Panc1 (cell line): ENCODE data around the gene SLC22A23.

Experiments used
- POLR2AphosphoS5 ChIP-seq: IDR thresholded peaks from 2 replicates; pipeline ENCODE4 v1.6.1; 2012; ENCODE audit warnings: mild to moderate bottlenecking, low read depth, low read length, moderate library complexity
- SIN3A ChIP-seq: IDR thresholded peaks from 2 replicates; pipeline ENCODE4 v1.6.1; 2012; ENCODE audit warnings: low read depth, mild to moderate bottlenecking, low read length, moderate library complexity, borderline replicate concordance; ENCODE audit not compliant: insufficient read depth
- TCF7L2 ChIP-seq: IDR thresholded peaks from 2 replicates; pipeline ENCODE4 v1.6.1; 2011; ENCODE audit warnings: mild to moderate bottlenecking, low read depth, low read length, inconsistent platforms
- TF ChIP-seq, protein P1 (sequence below): fragments of 450-650 bp; IDR thresholded peaks from 2 replicates; pipeline ENCODE4 v1.5.1; 2017; ENCODE audit warnings: mild to moderate bottlenecking
- TF ChIP-seq, protein P2 (sequence below), 2 experiments: IDR thresholded peaks; 2 replicates each; pipeline ENCODE4 v1.6.1; 2011 to 2012; ENCODE audit warnings: low read depth in 2 of 2, control low read depth in 1 of 2, low read length in 1 of 2, mild to moderate bottlenecking in 1 of 2, moderate library complexity in 1 of 2; ENCODE audit not compliant: insufficient read depth in 1 of 2

DNA sequence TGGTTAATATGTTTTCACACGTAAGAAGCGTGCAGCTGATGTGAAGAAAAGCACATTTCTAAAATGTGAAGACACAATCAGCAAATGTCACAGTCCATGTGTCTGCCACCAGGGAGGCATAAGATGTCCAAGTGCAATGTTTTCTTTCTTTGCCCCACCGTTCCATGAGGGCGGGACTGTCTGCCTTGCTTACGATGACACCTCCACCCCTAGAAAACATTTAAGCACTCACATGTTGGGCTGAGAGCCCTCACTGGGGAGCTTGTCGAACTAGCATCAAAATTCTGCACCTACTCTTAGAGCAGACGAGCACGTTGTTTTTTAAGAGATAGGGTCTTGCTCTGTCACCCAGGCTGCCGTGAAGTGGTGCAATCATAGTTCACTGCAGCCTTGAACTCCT, 140.5 kb downstream of the SLC22A23 start:
- TF ChIP-seq, protein P1, sequence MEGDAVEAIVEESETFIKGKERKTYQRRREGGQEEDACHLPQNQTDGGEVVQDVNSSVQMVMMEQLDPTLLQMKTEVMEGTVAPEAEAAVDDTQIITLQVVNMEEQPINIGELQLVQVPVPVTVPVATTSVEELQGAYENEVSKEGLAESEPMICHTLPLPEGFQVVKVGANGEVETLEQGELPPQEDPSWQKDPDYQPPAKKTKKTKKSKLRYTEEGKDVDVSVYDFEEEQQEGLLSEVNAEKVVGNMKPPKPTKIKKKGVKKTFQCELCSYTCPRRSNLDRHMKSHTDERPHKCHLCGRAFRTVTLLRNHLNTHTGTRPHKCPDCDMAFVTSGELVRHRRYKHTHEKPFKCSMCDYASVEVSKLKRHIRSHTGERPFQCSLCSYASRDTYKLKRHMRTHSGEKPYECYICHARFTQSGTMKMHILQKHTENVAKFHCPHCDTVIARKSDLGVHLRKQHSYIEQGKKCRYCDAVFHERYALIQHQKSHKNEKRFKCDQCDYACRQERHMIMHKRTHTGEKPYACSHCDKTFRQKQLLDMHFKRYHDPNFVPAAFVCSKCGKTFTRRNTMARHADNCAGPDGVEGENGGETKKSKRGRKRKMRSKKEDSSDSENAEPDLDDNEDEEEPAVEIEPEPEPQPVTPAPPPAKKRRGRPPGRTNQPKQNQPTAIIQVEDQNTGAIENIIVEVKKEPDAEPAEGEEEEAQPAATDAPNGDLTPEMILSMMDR = no peak
- TF ChIP-seq SIN3A (no peak), POLR2AphosphoS5 (no peak), TCF7L2 (no peak)
- TF ChIP-seq, protein P2, sequence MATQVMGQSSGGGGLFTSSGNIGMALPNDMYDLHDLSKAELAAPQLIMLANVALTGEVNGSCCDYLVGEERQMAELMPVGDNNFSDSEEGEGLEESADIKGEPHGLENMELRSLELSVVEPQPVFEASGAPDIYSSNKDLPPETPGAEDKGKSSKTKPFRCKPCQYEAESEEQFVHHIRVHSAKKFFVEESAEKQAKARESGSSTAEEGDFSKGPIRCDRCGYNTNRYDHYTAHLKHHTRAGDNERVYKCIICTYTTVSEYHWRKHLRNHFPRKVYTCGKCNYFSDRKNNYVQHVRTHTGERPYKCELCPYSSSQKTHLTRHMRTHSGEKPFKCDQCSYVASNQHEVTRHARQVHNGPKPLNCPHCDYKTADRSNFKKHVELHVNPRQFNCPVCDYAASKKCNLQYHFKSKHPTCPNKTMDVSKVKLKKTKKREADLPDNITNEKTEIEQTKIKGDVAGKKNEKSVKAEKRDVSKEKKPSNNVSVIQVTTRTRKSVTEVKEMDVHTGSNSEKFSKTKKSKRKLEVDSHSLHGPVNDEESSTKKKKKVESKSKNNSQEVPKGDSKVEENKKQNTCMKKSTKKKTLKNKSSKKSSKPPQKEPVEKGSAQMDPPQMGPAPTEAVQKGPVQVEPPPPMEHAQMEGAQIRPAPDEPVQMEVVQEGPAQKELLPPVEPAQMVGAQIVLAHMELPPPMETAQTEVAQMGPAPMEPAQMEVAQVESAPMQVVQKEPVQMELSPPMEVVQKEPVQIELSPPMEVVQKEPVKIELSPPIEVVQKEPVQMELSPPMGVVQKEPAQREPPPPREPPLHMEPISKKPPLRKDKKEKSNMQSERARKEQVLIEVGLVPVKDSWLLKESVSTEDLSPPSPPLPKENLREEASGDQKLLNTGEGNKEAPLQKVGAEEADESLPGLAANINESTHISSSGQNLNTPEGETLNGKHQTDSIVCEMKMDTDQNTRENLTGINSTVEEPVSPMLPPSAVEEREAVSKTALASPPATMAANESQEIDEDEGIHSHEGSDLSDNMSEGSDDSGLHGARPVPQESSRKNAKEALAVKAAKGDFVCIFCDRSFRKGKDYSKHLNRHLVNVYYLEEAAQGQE (IDR thresholded peaks at IDR 0.05; ENCODE audit: insufficient read depth in 1 of 2, low read depth in 2 of 2, low read length in 1 of 2) = no peak
